H1 (cell line): ENCODE results near the gene ADIPOR1. TPM values are rescaled to one million over a fixed set of nuclear protein-coding genes. Genes with fewer than 3 reads are reported as not detected.

Experiments
- SP2 ChIP-seq: IDR thresholded peaks from 2 replicates; pipeline ENCODE4 v1.6.1; 2012; ENCODE audit warnings: mild to moderate bottlenecking, low read length, inconsistent platforms
- polyA plus RNA-seq, 7 experiments: library from polyadenylated mRNA; depleted of rRNA in 3 of 7; stranded (reverse) in 5 of 7; unstranded in 2 of 7; fragments of >200 nt in 5 of 7; fragments of 200-250 nt in 2 of 7; gene quantifications; 1 replicate in 5 of 7; 2 replicates in 1 of 7; 4 replicates in 1 of 7; pipeline versions ENCODE4 v1.2.1 to v1.2.3, GENCODE V29; 2011 to 2013; ENCODE audit warnings: missing spikeins in 2 of 7, mixed read lengths in 2 of 7
- total RNA-seq: library from RNA; stranded (reverse); fragmentation: NEBNext Ultra II Directional; extraction: Animal tissue kit (Norgen Biotek cat#: 25700); gene quantifications from 2 replicates; pipeline ENCODE4 v1.2.1, GENCODE V29; 2021
- TF ChIP-seq, protein P1 (sequence below): IDR thresholded peaks from 2 replicates; pipeline ENCODE4 v1.6.1; 2012; ENCODE audit warnings: low read length, inconsistent platforms

Gene ADIPOR1
- total and polyA plus RNA-seq, 2 of the 8 experiments (the other 6 are each of a cell fraction or from before 2014, with no cell fraction given) = 69.8 to 118 TPM

GRCh38 chr1:202940561-202940960 lies 17.6 kb downstream of the ADIPOR1 start (continued):
- TF ChIP-seq, protein P1, sequence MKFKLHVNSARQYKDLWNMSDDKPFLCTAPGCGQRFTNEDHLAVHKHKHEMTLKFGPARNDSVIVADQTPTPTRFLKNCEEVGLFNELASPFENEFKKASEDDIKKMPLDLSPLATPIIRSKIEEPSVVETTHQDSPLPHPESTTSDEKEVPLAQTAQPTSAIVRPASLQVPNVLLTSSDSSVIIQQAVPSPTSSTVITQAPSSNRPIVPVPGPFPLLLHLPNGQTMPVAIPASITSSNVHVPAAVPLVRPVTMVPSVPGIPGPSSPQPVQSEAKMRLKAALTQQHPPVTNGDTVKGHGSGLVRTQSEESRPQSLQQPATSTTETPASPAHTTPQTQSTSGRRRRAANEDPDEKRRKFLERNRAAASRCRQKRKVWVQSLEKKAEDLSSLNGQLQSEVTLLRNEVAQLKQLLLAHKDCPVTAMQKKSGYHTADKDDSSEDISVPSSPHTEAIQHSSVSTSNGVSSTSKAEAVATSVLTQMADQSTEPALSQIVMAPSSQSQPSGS = no peak
- TF ChIP-seq SP2 = no peak
